Spleen (tissue), 7 donors: Measurements from ENCODE around the gene RNF115.

Experiments
- POLR2A ChIP-seq, 3 donors: fragments of 450-650 bp; IDR thresholded peaks; one replicate each; pipeline ENCODE4 v1.5.1; 2017; ENCODE audit warnings: antibody characterized with exemption in 3 of 3, mild to moderate bottlenecking in 1 of 3
- TF ChIP-seq, protein P1 (sequence below), 11 experiments: fragments of 200-600 bp in 7 of 11; fragments of 450-650 bp in 4 of 11; sonication (generic) in 4 of 11; IDR thresholded peaks in 8 of 11; conservative IDR thresholded peaks in 3 of 11; 1 replicate in 7 of 11; 2 replicates in 4 of 11; pipeline versions ENCODE4 v1.4.0 to v1.8.0; 2016 to 2021; ENCODE audit warnings: antibody characterized with exemption in 11 of 11, inconsistent platforms in 4 of 11, mild to moderate bottlenecking in 1 of 11
- donor health status: DM: no; HTN: no; CAD: no; lungs with moderate emphysema.
- donor health status: DM: no; HTN: no; CAD: no.
- donor health status: DM: no; HTN: no; CAD: no.

DNA sequence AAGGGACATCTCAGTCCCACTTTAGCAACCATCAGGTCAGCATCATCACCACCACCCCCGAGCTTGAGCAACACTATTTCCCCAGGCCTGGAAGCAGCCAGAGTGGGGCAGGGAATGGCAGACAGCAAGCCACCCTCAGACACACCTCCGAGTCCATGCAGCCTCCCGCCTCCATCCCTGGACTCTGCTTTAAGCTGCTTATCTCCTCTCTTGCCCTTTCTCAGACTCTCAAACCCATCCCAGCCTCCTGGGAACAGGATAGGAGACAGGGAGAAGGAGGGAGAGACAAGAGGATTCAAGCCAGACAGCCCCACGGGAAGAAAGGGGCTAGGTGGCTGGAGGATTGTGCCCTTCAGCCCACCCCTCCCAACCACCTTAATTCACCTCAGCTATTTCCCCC lies 33.3 kb upstream of the RNF115 start:
- TF ChIP-seq, protein P1, sequence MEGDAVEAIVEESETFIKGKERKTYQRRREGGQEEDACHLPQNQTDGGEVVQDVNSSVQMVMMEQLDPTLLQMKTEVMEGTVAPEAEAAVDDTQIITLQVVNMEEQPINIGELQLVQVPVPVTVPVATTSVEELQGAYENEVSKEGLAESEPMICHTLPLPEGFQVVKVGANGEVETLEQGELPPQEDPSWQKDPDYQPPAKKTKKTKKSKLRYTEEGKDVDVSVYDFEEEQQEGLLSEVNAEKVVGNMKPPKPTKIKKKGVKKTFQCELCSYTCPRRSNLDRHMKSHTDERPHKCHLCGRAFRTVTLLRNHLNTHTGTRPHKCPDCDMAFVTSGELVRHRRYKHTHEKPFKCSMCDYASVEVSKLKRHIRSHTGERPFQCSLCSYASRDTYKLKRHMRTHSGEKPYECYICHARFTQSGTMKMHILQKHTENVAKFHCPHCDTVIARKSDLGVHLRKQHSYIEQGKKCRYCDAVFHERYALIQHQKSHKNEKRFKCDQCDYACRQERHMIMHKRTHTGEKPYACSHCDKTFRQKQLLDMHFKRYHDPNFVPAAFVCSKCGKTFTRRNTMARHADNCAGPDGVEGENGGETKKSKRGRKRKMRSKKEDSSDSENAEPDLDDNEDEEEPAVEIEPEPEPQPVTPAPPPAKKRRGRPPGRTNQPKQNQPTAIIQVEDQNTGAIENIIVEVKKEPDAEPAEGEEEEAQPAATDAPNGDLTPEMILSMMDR (IDR thresholded peaks at IDR 0.05 in 8 of 11, conservative IDR thresholded peaks at IDR 0.05 in 3 of 11) = no peak
- TF ChIP-seq POLR2A (IDR thresholded peaks at IDR 0.05) = no peak
